Vagina (tissue), 2 donors: ENCODE data around the gene ECHS1.

Experiments used
- POLR2AphosphoS5 ChIP-seq, 2 donors: sonication (generic); formaldehyde crosslinking; IDR thresholded peaks; one replicate each; pipeline ENCODE4 v1.9.0; 2017; ENCODE audit warnings: antibody characterized with exemption in 2 of 2, mild to moderate bottlenecking in 2 of 2, low read depth in 1 of 2; ENCODE audit not compliant: insufficient read depth in 1 of 2
- TF ChIP-seq, protein P1 (sequence below), 3 experiments: fragments of 450-650 bp in 2 of 3; fragments of 200-600 bp in 1 of 3; sonication (generic) in 1 of 3; IDR thresholded peaks; one replicate each; pipeline ENCODE4 v1.5.1; 2017 to 2019; ENCODE audit warnings: antibody characterized with exemption in 3 of 3, mild to moderate bottlenecking in 2 of 3, moderate library complexity in 2 of 3

- no peak for TF ChIP-seq POLR2AphosphoS5 (IDR thresholded peaks at IDR 0.05; ENCODE audit: insufficient read depth in 1 of 2, low read depth in 1 of 2)
- TF ChIP-seq, protein P1, sequence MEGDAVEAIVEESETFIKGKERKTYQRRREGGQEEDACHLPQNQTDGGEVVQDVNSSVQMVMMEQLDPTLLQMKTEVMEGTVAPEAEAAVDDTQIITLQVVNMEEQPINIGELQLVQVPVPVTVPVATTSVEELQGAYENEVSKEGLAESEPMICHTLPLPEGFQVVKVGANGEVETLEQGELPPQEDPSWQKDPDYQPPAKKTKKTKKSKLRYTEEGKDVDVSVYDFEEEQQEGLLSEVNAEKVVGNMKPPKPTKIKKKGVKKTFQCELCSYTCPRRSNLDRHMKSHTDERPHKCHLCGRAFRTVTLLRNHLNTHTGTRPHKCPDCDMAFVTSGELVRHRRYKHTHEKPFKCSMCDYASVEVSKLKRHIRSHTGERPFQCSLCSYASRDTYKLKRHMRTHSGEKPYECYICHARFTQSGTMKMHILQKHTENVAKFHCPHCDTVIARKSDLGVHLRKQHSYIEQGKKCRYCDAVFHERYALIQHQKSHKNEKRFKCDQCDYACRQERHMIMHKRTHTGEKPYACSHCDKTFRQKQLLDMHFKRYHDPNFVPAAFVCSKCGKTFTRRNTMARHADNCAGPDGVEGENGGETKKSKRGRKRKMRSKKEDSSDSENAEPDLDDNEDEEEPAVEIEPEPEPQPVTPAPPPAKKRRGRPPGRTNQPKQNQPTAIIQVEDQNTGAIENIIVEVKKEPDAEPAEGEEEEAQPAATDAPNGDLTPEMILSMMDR (IDR thresholded peaks at IDR 0.05): no peak
Observed at GRCh38 chr10:133381036-133381435, 7.9 kb upstream of the ECHS1 start.
